Measurements from ENCODE around the gene DAGLA. TPM values are rescaled to one million over a fixed set of nuclear protein-coding genes. Genes with fewer than 3 reads are reported as not detected.

DAGLA gene
- total and polyA plus RNA-seq, 2 donors (not counting 3 experiments of a cell fraction or from before 2014, with no cell fraction given) = 2.5 to 4.7 TPM

DNA sequence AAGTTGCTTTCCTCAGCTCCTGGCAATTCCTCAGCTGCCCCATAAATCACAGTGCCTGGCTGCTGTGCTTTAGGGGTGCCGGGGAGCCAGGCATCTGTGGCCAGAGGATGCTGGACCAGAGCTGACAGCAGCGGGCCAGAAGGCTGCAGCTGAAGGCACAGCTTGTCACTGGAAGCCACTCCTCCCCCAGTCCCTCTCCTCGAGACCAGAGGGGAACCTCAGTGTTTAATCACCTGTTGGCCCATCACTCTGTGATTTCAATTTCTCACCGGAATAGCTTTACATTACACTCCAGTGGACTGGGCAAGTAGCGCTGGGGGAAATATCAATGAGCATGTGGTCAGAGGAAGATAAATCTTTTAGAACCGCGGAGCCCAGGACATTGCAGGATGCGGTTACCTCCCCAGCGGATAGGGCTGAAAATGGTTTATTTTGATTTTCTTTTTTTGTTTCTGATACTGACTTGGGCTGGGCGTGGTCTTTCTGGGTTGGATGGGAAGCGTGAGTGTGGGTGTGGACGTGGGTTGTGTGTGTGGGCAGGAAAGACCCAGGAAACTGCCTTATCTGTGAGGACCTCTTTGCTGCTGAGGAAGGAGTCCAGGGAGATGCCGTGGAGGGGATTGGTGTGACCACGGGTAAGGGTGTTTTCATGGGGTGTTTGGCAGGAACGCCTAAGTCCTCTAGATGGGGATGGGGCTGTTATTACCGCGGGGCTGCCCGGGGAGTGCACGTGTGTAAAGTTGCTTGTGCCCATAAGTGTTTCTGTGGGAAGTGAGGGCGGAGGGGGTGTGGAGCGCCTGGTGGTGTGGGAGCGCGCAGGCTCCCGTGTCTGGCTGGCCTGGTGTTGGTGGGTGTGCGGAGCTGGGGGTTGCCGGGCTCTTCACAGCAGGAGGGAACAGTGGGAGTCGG lies 4.0 kb downstream of the DAGLA start:
- H3K4me3 ChIP-seq (replicated peaks in 1 of 3; ENCODE audit: insufficient read depth in 1 of 3, low read depth in 1 of 3, low read length in 3 of 3) = no peak overlapping the region
- H3K4me2 ChIP-seq (ENCODE audit: insufficient read depth, low read length) = no peak overlapping the region
- no peak overlapping the region for H3K9ac ChIP-seq (replicated peaks; ENCODE audit: extremely low read depth, insufficient read depth, low read length)
- H3K79me2 ChIP-seq (ENCODE audit: control insufficient read depth, insufficient read depth, low read length) = no peaks in the 10 kb centered on the region
- dilution Hi-C loops (cut with MboI; ENCODE audit: extremely low pct_ligation_motif_present, low sequenced_read_pairs) (no loop called here), intact Hi-C loops (cut with micrococcal nuclease) (loop anchor here (2.0 to 5.0 kb wide), 3 partner anchors 13 to 102 kb away; partner anchors contain the start of gene SYT7)
- ChIA-PET POLR2A (no interaction called here), CTCF (interaction anchor here (1.2 to 1.7 kb wide), 6 partner anchors 11 to 238 kb away, joined by 3 to 11 read pairs (median 6); no protein-coding TSS in a partner anchor)
- no peak overlapping the region for H2AFZ ChIP-seq (ENCODE audit: low read depth, low read length)
- peaks cover 26% of the 10 kb centered on the region for H3K4me1 ChIP-seq (ENCODE audit: control insufficient read depth, extremely low read depth, insufficient read depth, low read length)
- no peaks in the 10 kb centered on the region for H3K36me3 ChIP-seq (ENCODE audit: control insufficient read depth in 2 of 2, extremely low read depth in 1 of 2, insufficient read depth in 2 of 2, low read length in 2 of 2)
- peaks cover 0 to 2% of the 10 kb centered on the region in 2 experiments for H3K27me3 ChIP-seq (ENCODE audit: control insufficient read depth in 2 of 2, insufficient read depth in 2 of 2, low read length in 2 of 2)
- no TSS peak for BruUV-seq (replicated peaks)
- H3K9me3 ChIP-seq (replicated peaks; ENCODE audit: control insufficient read depth, insufficient read depth, low read length) = no peaks in the 10 kb centered on the region
- TF ChIP-seq POLR2AphosphoS5 (IDR thresholded peaks at IDR 0.05; ENCODE audit: insufficient read depth, low read depth, low read length) (no peak), GATA2 (IDR thresholded peaks at IDR 0.05; ENCODE audit: insufficient read depth, insufficient read length, low read depth, low read length) (no peak), MYC (IDR thresholded peaks at IDR 0.05; ENCODE audit: low read depth, low read length) (no peak)
- TF ChIP-seq, protein P1, sequence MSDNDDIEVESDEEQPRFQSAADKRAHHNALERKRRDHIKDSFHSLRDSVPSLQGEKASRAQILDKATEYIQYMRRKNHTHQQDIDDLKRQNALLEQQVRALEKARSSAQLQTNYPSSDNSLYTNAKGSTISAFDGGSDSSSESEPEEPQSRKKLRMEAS (IDR thresholded peaks at IDR 0.05; ENCODE audit: insufficient read depth, insufficient read length) = no peak
- H3K27ac ChIP-seq (ENCODE audit: insufficient read depth, low read depth, low read length) = no peak overlapping the region
- no peaks in the 10 kb centered on the region for H4K20me1 ChIP-seq (replicated peaks; ENCODE audit: control insufficient read depth, extremely low read depth, insufficient read depth, low read length)
- no peaks in the 10 kb centered on the region for H3K9me1 ChIP-seq (replicated peaks; ENCODE audit: control insufficient read depth, extremely low read depth, insufficient read depth, low read length)
- DNase-seq (ENCODE audit: low read depth, low spot score) (no peak), FAIRE-seq (no peak)

All from endothelial cell of umbilical vein (primary cell).